ENCODE measurements around the gene HES2.

DNA sequence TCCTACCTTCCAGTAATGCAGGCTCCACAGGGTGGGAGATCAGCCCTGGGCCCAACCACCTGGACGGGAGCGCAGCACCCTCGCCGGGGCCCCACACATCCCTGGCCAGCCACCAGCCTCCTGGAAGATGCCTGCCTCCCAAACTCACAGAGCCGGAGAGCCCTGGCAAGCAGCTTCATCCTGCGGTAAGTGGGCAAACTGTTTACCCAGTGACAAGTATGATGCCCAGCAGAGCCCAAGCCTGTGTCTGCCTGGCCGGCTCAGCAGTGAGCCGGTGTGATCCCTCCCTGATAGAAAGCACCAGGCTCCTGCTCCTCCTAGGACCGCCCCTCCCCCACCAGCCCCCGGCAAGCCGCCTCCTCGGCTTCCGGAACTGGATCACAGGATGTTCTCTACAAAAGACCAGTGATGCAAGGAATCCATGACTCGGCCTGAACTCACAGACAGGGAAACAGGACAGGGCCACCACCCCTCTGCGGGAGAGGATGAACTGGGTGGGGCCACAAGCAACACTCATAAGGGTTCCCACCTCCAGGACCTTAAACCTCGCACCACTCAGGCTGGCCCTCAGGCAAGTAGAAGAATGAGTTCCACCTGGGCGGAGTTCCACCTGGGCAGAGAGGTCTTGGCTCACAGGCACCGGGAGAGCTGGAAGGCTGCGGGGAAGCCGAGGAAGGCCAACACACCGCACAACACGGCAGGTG is 34.1 kb downstream of the HES2 start:
- TF ChIP-seq EGR1 (IDR thresholded peaks at IDR 0.05) (no peak), RAD21 (IDR thresholded peaks at IDR 0.05; ENCODE audit: low read depth) (no peak), EP300 (IDR thresholded peaks at IDR 0.05; ENCODE audit: borderline replicate concordance) (no peak), FOXM1 (IDR thresholded peaks at IDR 0.05; ENCODE audit: borderline replicate concordance, low read depth) (no peak), TAF1 (IDR thresholded peaks at IDR 0.05; ENCODE audit: low read depth) (no peak), TEAD4 (IDR thresholded peaks at IDR 0.05) (no peak)
- TF ChIP-seq, protein P1, sequence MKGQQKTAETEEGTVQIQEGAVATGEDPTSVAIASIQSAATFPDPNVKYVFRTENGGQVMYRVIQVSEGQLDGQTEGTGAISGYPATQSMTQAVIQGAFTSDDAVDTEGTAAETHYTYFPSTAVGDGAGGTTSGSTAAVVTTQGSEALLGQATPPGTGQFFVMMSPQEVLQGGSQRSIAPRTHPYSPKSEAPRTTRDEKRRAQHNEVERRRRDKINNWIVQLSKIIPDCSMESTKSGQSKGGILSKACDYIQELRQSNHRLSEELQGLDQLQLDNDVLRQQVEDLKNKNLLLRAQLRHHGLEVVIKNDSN (IDR thresholded peaks at IDR 0.05): no peak
